SH-SY5Y (cell line): ENCODE measurements around the gene APOL1.

ENCODE experiments used
- GATA2 ChIP-seq: IDR thresholded peaks from 2 replicates; pipeline ENCODE4 v1.6.1; 2011; ENCODE audit warnings: mild to moderate bottlenecking, low read depth, low read length
- GATA3 ChIP-seq: IDR thresholded peaks from 2 replicates; pipeline ENCODE4 v1.6.1; 2011; ENCODE audit warnings: low read depth, mild to moderate bottlenecking, low read length, moderate library complexity

DNA sequence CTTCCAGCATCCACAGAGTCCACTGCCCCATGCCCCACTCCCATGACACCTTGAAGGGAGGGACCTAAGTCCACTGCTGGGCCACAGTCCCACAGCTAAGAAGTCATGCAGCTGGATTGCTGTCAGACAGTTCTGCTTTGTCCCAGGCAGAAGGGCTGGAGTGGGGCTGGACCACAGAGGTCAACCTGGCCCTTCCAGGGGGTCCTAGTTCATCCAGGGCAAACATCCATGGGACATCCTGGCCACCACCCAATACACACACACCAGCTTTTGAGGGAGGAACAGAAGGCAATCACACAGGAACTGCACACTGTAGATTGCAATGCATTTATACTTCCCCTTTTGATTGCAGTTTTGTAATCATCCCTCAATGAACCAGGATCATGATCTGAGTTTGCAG lies 40.0 kb upstream of the APOL1 start:
- TF ChIP-seq GATA2 (no peak), GATA3 (no peak)
